SW480 (cell line): Measurements from ENCODE around the gene KIAA0586.
A peak's percentile ranks its signal among the peaks of the same experiment; 100 is the strongest.
"Not testable (repeated sequence)": the region's sequence is repeated elsewhere in the genome, so short reads cannot be mapped to it uniquely, and the experiment has no call there.

Experiments
- DNase-seq: peaks from one replicate; pipeline ENCODE4 v3.0.0-alpha.2; 2016; ENCODE audit warnings: low spot score

The KIAA0586 gene

DNA sequence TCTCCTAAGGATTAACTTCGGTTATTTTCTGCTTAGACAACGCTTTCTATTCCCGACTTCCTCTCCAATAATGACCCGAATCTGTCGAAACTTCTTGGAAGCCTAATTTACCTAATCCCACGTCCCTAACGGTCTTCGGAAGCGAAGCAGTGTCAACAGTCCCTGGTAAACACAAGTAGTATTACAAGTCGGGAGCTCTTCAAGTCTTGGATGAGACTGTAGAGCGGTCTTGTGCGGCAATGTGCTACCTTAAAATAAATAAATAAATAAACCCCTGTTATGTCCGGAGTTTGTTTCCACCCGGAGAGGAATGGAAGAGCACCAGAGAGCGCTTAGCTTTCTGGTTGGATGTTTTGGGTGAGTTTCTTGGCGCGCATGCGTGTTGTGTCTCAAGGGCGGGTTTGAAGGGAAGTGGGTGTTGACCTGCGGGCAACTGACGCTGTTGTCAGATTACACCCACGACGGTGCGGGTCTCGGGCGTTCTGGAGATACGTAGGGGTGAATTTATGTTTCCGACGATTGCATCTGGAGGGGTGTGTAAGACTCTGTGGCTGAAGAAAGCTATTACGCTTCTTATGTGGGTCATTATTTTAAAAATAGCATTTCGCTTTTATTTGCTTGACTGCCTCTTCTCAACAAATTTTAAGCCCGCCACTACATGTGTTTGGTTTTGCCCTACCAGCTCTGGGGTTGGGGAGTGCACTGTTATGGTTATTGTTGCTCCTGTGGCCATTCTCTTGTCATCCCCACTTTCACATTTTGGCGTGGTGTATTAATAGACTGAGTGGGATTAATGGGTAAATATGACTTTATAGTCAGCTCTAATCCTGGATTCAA, at the start of gene KIAA0586, which contains the start of gene TIMM9:
TSS of gene KIAA0586 (plus strand) at position 439 of the 837 bp plus-strand sequence. CDS start 546 bp downstream, outside the sequence.
TSS of gene TIMM9 (minus strand) at position 251 of the 837 bp plus-strand sequence. CDS start 15,586 bp downstream, outside the sequence.
- DNase-seq: peak; percentile 96

DNA sequence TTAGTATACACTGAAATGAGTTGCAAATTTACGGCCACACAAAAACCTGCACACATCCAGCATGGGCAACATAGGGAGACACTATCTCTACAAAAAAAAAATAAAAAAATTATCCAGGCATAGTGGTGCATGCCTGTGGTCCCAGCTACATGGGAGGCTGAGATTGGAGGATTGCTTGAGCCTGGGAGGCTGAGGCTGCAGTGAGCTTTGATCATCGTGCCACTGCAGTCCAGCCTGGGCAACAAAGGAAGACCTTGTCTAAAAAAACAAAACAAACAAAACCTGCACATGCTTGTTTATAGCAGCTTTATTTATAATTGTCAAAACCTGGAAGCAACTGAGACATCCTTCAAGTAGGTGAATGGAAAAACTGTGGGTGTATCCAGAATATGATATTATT, 36.7 kb upstream of the KIAA0586 start:
- DNase-seq: no peak

DNA sequence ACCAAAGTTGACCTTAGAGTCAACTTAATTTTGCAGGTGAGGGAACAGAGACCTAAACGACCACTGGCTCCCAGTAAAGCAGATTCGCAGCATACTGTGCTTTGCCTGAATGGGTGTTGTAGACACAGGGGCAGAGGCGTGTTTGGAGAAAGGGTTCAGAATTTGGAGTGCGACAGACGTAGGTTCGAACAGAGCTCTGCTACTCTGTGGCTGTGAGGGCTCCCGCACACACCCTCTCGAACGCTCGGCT, 32.0 kb upstream of the KIAA0586 start:
- DNase-seq: no peak

DNA sequence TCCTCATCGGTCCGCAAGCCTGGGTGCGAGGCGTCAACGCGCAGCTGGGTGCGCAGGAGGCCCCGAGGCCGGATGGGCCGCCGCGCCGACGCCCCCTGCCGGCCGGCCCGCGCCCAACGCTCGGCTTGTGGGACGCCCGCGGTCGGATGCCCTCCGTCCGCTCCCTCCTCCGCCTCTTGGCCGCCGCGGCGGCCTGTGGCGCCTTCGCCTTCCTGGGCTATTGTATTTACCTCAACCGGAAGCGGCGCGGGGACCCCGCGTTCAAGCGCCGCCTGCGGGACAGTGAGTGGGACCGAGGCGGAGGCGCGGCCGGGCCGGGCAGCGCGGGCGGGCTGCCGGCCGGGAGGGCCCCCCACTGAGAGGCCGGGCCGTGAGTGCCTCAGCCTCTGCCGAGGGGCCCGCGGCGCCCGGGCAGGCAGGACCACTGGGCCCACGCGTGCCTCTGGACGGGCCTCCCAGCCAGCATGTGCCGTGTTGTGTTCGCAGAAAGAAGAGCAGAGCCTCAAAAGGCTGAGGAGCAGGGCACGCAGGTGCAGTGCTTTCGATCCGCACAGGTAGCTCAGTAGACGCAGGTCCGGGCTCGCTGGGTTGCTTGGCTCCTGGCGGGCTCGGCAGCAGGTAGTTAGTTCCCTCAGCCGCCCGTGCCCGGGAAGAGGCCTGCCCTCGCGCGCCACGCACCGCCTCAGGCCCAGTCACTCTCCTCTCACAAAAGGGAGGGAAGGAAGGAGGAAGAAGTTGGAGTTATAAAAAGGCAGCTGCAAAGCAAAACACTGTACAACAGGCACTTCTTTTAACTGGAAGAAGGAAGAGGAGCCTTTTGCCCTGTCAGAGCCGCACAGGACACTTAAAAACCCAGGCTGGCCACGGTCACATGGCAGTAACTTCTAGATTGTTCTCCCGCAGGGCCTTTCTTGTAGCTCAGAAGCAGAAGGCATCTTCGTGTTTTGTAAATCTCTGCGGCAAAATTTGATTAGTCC, 31.4 kb upstream of the KIAA0586 start, which contains the start of gene TOMM20L:
TSS of gene TOMM20L (plus strand) at position 119 of the 977 bp plus-strand sequence. CDS start at position 147, 28 bp downstream.
- peak; percentile 69 for DNase-seq

DNA sequence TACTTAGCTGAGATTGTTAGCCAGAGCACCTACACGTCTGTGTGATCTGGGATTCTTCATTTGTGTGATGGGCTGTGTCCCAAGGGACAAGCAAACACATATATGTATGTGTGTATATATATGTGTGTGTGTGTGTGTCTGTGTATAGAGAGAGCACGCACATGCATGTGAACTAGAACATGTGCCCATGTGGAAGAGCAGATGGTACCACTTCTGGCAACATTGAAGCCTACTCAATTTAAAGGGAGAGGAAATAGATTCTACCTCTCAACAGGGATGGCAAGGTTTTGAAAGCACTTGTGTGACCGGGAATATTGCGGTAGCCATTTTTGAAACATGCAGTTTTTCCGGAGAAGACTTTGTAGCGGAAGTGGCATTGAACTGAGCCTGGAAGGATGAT, 30.4 kb upstream of the KIAA0586 start:
- no peak for DNase-seq

DNA sequence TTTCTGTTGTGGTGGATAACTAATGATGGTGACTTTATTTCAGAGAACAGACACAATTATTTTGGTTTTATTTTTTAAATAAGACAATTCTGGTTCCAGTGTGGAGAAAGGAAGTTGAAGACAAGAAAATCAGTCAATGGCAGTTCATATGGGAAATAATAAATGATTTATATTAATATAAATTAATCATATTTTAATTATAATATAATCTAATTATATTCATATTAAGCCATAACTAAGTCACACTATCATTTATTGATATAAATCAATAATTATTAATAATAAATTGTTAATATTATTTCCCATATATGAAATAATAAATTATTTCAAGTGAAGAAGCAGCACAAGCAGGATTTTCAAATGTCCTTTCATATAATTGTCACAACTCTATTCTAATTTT, 29.0 kb upstream of the KIAA0586 start:
- DNase-seq: no peak

DNA sequence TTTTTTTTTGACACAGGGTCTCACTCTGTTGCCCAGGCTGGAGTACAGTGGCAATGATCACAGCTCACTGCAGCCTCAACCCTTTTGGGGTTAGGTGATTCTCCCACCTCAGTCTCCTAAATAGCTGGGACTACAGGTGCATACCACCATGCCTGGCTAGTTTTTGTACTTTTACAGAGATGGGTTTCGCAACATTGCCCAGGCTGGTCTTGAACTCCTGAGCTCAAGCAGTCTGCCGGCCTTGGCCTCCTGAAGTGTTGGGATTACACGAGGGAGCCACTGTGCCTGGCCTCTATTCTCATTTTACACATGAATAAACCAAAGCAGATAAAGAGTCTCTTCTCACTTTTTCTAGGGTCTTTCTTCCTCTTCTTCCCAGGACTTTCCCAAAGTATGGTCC, 28.6 kb upstream of the KIAA0586 start:
- DNase-seq: no peak

DNA sequence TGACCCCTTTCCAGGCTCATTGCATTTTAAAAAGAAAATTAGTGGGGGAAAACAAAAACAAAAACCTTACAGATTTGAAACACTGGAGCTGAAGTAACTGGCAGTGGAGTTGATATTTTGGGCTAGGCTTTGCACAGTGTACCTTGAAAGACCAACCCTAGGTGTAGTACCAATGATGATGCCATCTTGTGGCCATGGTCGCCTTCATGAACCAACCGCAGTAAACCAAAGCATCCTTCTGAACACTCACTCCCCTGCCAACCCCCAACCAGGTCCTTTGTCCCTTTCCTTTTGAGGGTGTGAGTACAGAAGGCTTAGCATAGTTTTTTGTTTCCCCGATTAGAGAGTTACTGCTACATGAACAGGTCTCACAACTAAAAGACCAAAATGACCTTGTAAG, 25.9 kb upstream of the KIAA0586 start:
- DNase-seq: peak; percentile 8

DNA sequence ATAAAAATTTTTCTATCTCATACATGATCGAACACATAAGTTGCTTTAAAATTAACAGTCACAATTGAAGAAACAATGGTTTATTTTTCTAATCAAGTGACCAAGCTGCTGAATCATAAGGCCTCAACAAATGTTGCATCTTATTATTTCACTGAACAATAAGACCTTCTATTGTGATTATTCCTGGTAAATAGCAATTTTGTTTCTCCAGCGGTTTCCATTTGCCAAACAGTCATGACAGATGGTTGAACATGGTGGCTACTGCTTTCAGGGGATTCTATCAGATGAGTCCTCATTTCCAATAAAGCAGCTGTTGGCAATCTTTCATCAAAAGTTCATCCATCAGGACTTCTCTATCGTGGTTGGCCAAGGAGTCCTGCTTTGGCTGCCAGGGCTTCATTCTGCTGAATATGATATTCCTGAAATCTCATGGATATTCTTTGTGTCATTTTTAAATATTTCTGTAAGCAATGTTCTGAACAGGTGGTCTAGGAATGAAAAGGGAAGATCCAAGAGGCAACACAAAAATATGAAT, 18.8 kb upstream of the KIAA0586 start:
- DNase-seq: no peak

DNA sequence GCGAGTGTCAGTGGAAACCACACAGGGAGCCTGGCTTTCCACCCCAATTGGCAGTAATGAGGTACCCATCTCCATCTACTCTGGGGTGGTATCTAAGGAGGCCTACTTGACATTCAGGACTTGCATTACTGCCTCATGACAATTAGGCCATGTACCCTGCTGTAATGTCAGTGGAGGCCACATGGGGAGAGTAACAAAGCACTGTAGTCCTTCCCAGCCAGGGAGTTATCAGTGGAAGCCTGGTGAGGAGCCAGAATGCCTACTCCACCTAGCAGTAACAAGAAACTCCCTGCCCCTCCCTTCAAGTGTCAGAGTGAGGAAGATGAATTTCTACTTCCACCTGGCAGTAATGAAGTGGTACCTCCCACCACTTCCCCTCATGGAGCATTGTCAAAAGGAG, 12.7 kb upstream of the KIAA0586 start:
- DNase-seq: no peak

DNA sequence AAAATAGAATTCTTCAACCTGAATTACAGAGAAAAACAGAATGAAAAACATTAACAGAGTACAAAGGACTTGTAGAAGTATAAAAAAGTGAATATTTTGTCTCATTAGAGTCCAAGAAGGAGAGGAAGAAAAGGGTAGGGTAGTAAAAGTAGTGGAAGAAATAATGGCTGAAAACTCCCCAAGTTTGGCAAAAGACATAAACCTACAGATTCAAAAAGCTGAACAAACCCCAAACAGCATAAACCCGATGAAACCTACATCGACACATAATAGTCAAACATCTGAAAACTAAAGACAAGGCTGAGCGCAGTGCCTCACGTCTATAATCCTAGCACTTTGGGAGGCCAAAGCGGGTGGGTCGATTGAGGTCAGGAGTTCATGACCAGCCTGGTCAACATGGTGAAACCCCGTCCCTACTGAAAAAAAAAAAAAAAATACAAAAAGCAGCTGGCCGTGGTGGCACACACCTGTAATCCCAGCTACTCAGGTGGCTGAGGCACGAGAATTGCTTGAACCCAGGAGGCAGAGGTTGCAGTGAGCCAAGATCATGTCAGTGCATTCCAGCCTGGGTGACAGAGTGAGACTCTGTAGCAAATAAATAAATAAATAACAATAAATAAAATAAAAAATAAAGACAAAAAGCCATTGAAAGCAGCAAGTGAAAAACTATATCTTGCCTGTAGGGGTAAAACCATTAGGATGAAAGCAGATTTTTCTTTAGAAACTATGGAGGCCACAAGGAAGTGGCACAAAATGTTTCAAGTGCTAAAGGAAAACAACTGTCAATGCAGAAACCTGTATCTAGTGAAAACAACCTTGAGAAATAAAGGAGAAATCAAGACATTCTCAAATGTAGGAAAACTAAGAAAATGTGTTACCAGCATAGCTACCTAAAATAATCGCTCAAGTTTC, 11.6 kb upstream of the KIAA0586 start:
- no peak for DNase-seq

DNA sequence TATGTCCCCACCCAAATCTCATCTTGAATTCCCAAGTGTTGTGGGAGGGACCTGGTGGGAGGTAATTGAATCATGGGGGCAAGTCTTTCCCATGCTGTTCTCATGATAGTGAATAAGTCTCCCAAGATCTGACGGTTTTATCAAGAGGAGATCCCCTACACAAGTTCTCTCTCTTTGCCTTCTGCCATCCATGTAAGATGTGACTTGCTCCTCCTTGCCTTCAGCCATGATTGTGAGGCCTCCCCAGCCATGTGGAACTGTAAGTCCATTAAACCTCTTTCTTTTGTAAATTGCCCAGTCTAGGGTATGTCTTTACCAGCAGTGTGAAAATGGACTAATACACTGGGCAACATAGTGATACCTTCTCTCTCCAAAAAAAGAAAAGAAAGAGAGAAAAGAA, 10.6 kb upstream of the KIAA0586 start:
- not testable (repeated sequence) for DNase-seq

DNA sequence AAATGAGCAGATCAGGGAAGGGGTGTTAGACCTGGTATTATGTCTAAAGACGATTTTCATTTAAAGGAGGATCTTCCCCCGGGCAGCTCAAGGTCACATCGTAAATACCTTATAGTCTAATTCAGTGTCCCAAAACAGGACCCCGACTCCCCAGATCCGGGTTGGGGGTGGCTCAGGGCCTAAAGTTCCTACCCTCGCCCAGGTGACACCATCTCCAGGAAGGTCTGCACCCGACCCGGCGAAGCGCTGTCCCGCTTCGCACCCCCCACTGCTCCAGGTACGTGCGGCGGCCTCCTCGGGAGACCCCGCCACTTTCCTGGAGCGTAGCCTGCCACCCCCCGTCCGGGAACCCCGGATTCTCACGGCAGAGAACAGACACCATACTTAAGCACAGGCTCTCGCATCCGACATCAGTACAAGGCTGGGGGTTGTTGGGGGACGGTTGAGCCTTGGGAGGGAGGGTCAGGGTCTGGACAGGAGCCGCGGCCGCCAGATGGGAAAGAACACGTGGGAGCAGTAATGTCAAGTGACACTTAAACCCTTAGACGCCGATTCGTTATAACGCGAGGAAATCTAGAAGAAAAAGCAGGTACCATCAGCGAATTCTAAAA, 744 bp upstream of the KIAA0586 start:
- DNase-seq: peak; percentile 73

DNA sequence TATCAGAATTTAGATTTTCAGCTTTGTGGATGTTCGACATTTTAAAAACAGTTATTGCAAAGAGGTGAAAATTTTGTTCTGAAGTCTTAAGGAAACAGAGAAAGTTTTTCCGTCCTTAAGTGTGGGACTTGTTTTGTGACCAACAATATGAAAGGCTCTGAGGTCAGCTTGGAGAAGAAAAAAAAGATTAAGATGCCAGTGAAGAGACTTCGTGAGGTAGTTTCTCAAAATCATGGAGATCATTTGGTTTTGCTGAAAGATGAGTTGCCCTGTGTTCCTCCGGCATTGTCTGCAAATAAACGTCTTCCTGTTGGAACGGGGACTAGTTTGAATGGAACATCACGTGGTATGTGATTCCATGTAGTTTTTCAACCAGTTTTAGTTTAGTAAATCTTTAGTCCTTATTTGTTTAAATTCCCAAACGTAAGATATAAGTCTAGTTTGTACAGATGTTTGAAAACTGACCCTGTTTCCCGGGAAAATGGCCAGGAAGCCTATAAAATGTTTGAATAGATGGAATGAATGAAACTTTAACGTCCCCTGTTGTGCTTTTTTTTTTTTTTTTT, 682 bp downstream of the KIAA0586 start:
- DNase-seq: peak; percentile 59

DNA sequence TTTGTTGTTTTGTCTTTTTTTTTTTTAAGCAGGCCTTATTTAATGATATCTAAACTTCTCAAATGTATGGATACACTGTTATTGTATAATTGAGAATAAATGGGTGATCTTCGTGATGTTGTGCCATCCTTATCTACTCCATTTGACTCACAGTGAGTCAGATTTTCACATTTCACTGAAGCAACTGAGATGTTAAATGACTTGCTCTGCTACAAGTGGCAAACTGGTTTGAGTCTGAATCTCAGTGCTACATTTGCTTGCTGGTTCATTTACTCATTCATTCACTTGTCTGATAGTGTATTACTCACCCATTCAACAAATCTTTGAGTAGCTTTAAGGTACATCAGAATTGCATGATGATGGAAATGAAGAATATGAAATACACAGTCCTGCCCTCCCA, 2.6 kb downstream of the KIAA0586 start:
- no peak for DNase-seq

DNA sequence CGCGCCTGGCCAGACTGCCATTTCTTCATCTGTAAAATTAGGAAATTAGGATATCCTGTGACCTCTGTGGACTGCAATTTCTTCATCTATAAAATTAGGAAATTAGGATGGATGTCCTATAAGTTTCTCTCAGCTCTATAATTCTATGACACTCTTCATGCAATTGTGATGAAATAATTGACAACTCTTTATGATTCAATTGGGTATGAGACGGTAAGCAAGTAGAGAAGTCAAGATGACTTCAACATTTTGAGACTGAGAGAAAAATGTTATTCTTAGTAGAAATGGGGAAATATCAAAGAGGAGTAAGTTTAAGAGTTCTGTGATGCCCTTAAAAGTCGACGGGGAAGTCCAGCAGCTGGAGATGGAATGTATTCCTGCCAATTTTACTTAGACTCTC, 12.0 kb downstream of the KIAA0586 start:
- no peak for DNase-seq

DNA sequence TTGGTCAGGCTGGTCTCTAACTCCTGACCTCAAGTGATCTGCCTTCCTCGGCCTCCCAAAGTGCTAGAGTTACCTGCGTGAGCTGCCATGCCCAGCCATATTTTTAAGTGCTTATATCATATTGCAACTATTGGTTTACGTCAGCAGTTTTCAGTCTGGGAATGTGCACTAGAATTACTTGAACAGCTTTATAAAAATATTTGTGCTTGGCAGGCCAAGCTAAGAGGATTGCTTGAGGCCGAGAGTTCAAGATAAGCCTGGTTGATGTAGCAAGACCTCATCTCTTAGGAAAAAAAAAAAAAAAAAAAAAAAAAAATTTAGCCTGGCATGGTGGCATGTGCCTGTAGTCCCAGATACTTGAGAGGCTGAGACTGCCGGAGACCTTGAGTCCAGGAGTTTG, 17.1 kb downstream of the KIAA0586 start:
- DNase-seq: no peak

DNA sequence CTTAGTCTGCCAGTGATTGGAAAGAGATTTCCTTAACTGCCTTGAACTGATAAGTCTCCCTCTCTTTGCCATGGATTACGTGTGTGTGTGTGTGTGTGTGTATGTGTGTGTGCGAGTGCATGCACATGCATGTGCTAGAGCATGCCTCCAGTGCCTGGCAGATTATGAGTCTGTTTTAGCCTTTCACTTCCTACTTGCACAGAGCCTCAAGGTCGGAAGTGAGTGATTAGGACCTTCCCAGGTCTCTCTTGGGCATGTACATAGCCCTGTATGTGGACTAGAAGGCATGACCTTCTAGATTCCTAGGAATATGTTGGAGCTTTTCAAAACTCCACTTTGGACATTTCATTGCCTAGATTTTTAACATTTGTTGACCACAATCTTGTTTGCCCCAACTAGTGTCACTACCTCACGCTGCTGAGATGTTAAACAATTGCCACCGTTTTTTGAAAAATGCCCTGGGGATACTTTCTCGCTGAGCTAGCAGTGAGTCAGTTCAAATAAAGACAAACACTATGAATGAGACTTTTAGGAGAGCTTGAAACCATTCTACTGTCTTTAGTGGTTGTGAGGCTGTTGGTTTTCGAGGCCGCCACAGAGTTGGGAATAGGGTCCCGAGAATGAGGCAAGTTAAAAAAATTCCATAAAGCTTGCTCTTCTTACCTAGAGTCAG, 28.2 kb downstream of the KIAA0586 start:
- no peak for DNase-seq

DNA sequence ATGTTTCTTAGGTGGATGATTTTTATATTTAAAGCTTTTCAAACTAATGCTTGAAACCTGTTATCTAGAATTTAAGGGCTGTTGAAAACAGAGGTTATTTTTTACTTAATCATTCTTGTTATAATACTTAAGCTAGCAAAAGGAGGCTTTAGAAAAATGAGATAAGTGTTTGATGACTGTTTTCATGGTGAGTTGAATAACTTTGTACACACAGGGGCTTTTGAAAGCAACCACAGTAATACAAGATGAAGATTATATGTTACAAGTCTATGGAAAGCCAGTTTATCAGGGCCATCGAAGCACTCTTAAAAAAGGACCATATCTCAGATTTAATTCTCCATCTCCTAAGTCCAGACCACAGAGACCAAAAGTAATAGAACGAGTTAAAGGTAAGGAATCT, 33.3 kb downstream of the KIAA0586 start:
- no peak for DNase-seq

DNA sequence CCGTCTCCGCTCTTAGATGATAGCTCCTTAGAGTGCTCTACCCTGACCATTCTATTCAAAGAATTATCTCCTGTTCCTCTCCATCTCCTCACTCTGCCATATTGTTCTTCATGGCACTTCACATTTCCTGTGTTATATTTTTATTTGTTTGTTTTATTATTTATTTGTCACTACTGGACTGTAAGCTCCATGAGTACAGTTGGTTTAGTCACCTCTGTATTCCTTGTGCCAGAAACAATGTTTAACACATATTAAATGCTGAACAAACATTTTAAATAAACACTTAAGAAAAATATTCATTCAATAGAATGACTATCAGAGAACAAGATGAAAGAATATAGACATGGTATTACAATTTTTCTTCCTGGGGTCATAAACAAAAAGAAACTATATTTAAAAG, 35.6 kb downstream of the KIAA0586 start:
- no peak for DNase-seq
